ENCODE results near the gene DISC1. TPM values are rescaled to one million over a fixed set of nuclear protein-coding genes. Genes with fewer than 3 reads are reported as not detected.

DISC1 gene
- total and polyA plus RNA-seq, 8 donors: 0.42 to 6.6 (median 1.5) TPM

DNA sequence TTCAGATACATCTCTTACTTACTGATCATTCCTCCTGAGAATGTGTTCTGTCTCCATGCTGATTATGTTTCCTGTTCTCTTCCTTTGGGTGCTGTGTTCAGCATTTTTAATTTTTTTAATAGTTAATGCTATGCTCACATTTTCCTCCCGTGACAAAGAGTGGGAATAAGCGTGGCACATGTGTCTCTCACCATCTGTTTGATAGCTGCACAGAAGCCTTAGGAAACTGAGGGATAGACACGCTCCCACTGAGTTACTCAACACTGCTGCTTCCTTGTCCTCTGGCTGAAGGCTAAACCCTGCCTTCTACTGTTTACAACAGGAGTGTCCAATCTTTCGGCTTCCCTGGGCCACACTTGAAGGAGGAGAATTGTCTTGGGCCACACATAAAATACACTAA lies 264.2 kb downstream of the DISC1 start:
- Histone ChIP-seq H3K36me3 (no peaks in the 10 kb centered on the region), H3K27ac (no peak overlapping the region), H3K9me3 (no peaks in the 10 kb centered on the region), H3K4me1 (no peaks in the 10 kb centered on the region), H3K4me3 (no peak overlapping the region), H3K27me3 (no peaks in the 10 kb centered on the region)
- no peak for TF ChIP-seq CTCF (IDR thresholded peaks at IDR 0.05)
- DNase-seq (no peak), FAIRE-seq (no peak), ATAC-seq (no peak)
- WGBS, 2 donors: 82 to 90% methylated on average over 4 of the region's 4 CpGs
- intact Hi-C loops (cut with DNase I): no loop called here

DNA sequence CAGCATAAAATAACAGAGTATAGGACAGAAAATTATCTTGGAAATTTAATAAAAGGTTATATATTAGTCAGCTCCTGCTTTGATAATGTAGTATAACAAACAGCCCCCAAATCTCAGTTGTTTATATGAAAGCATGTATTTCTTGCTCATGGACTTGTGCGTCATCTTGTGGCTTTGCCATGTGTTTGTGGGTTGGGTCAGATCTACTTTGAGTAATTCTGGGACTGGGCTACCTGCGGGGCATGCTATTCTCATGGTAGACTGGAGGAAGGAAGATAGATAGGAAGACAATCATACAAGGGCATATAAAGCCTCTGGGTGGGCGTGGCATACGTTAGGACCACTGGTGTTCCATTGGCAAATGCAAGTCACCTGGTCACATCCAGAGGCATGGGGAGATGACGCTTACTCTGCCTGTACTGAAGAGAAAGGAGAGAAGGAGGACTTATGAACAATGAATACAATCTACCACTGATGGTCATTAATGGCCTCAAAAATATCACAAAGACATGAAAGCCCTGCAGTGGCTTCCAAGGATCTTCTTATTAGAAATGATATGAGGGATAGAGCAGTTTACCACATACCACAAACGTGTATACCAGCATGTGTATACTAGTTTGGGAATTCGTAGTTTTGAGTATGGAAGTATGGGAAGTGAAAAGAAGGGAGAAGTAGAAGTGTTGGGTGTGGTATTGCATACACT lies 267.0 kb downstream of the DISC1 start:
- no peak for DNase-seq
- H3K9me3 ChIP-seq: no peaks in the 10 kb centered on the region
- H3K27me3 ChIP-seq: no peaks in the 10 kb centered on the region
- no peak for FAIRE-seq
- intact Hi-C loops (cut with DNase I): no loop called here
- no peaks in the 10 kb centered on the region for H3K4me1 ChIP-seq
- H3K36me3 ChIP-seq: no peaks in the 10 kb centered on the region
- no peak overlapping the region for H3K4me3 ChIP-seq
- ATAC-seq: no peak
- H3K27ac ChIP-seq: no peak overlapping the region
- no peak for TF ChIP-seq CTCF (IDR thresholded peaks at IDR 0.05)
- WGBS, 2 donors: 84 to 92% methylated on average over 7 of the region's 7 CpGs

- TF ChIP-seq CTCF (IDR thresholded peaks at IDR 0.05): no peak
- Histone ChIP-seq H3K9me3 (no peaks in the 10 kb centered on the region), H3K4me1 (no peaks in the 10 kb centered on the region), H3K27me3 (no peaks in the 10 kb centered on the region), H3K4me3 (no peak overlapping the region), H3K36me3 (no peaks in the 10 kb centered on the region), H3K27ac (no peak overlapping the region)
- FAIRE-seq: no peak
- no peak for DNase-seq
- intact Hi-C loops (cut with DNase I): no loop called here
- WGBS, 2 donors: 94 to 96% methylated on average over 4 of the region's 4 CpGs
- ATAC-seq: no peak
Measured at GRCh38 chr1:231896806-231897205, 270.2 kb downstream of the DISC1 start.

- intact Hi-C loops (cut with DNase I): no loop called here
- DNase-seq (no peak), ATAC-seq (no peak), FAIRE-seq (no peak)
- TF ChIP-seq CTCF (IDR thresholded peaks at IDR 0.05): no peak
- Histone ChIP-seq H3K27me3 (no peaks in the 10 kb centered on the region), H3K4me3 (no peak overlapping the region), H3K9me3 (no peaks in the 10 kb centered on the region), H3K36me3 (no peaks in the 10 kb centered on the region), H3K4me1 (no peaks in the 10 kb centered on the region), H3K27ac (no peak overlapping the region)
- 99 to 100% methylated on average over 2 of the region's 2 CpGs for WGBS, 2 donors
Measured at GRCh38 chr1:231899046-231899445, 272.5 kb downstream of the DISC1 start.

DNA sequence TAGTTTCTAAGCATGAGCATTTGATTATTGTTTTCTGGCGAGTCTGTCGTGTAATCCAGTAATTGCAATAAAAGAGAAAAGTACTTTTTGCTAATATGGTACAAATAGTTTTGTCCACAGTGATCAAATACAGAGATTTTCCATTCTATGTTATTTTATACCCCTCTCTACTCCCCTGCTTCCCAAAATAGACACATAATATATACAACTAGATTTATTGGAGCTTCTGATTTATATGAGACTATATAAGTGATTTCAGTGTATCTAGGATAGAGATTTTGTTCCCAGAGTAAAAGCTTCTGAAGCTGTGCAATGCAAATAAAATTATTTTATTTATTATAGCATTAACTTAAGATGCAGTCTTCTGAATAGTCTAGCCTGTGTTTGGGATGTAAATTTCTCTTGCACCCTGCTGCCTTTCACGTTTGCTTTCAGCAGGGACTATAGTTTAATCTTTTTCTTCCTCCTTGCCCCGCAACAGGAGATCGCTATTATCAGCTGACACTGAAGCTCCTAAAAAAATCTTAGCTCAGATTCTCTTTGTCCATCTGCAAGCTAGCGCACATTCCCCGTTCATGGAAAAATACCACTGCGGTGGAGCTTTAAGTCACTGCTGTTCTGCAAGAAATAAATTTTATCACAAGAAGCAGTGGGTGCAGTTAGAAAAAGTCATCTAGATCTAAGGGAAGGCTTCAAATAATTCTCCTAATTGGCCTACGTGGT lies 273.3 kb downstream of the DISC1 start:
- no peak for TF ChIP-seq CTCF (IDR thresholded peaks at IDR 0.05)
- intact Hi-C loops (cut with DNase I): no loop called here
- Histone ChIP-seq H3K27ac (no peak overlapping the region), H3K36me3 (no peaks in the 10 kb centered on the region), H3K27me3 (no peaks in the 10 kb centered on the region), H3K4me1 (no peaks in the 10 kb centered on the region), H3K9me3 (no peaks in the 10 kb centered on the region), H3K4me3 (no peak overlapping the region)
- WGBS, 2 donors: 79 to 84% methylated on average over 9 of the region's 9 CpGs
- ATAC-seq (no peak), FAIRE-seq (no peak), DNase-seq (no peak)
